HepG2 (cell line): ENCODE data around the gene C19orf47. TPM values are rescaled to one million over a fixed set of nuclear protein-coding genes. Genes with fewer than 3 reads are reported as not detected.

Source experiments
- ASH2L ChIP-seq: fragments of 300-600, 200-600 bp; sonication (generic); IDR thresholded peaks from 2 replicates; pipeline ENCODE4 v1.7.0; 2017; ENCODE audit warnings: low read depth, mild to moderate bottlenecking, moderate library complexity, mixed read lengths, low read length; ENCODE audit not compliant: insufficient read length
- CEBPZ ChIP-seq: IDR thresholded peaks from 2 replicates; pipeline ENCODE4 v1.6.1; 2012; ENCODE audit warnings: low read length, improper control_type of control experiment
- CHD4 ChIP-seq: fragments of 200-600 bp; sonication (generic); IDR thresholded peaks from 2 replicates; pipeline ENCODE4 v1.7.0; 2017; ENCODE audit warnings: mild to moderate bottlenecking, low read length, borderline replicate concordance
- DRAP1 ChIP-seq: IDR thresholded peaks from 2 replicates; pipeline ENCODE4 v1.6.1; 2016; ENCODE audit warnings: missing genetic modification reagents, missing compliant biosample characterization
- KDM1A ChIP-seq: IDR thresholded peaks from 2 replicates; pipeline ENCODE4 v1.6.1; 2016; ENCODE audit warnings: missing compliant biosample characterization
- MYPOP ChIP-seq: sonication (generic); formaldehyde crosslinking; IDR thresholded peaks from 2 replicates; pipeline ENCODE4 v1.8.1; 2023; ENCODE audit warnings: mild to moderate bottlenecking, moderate library complexity, missing genetic modification reagents
- NFE2L1 ChIP-seq: sonication (generic); formaldehyde crosslinking; IDR thresholded peaks from 2 replicates; pipeline ENCODE4 v1.4.0; 2020; ENCODE audit warnings: missing genetic modification reagents, mild to moderate bottlenecking, borderline replicate concordance
- NR1H2 ChIP-seq: sonication (generic); formaldehyde crosslinking; IDR thresholded peaks from 2 replicates; pipeline ENCODE4 v1.8.1; 2022; ENCODE audit warnings: low read depth, missing genetic modification reagents, borderline replicate concordance
- POLR2AphosphoS5 ChIP-seq: IDR thresholded peaks from 2 replicates; pipeline ENCODE4 v1.6.1; 2012; ENCODE audit warnings: low read depth, low read length
- RBM22 ChIP-seq: fragments of 200-400 bp; formaldehyde crosslinking; optimal IDR thresholded peaks from 2 replicates; pipeline ENCODE3; 2017; ENCODE audit warnings: mild to moderate bottlenecking, low read length, moderate library complexity
- RBM39 ChIP-seq: fragments of 200-400 bp; formaldehyde crosslinking; IDR thresholded peaks from one replicate; pipeline ENCODE4 v1.6.1; 2018; ENCODE audit warnings: antibody characterized with exemption, mild to moderate bottlenecking, low read depth, low read length; ENCODE audit not compliant: poor library complexity, severe bottlenecking
- TAF1 ChIP-seq: sonication (generic); formaldehyde crosslinking; IDR thresholded peaks from 2 replicates; pipeline ENCODE4 v1.4.0; 2020; ENCODE audit warnings: missing genetic modification reagents
- TBX2 ChIP-seq: sonication (generic); formaldehyde crosslinking; IDR thresholded peaks from 2 replicates; pipeline ENCODE4 v1.5.0; 2020; ENCODE audit warnings: missing genetic modification reagents, mild to moderate bottlenecking, borderline replicate concordance
- TFDP1 ChIP-seq: IDR thresholded peaks from 2 replicates; pipeline ENCODE4 v1.6.1; 2016; ENCODE audit warnings: missing compliant biosample characterization, missing genetic modification reagents, borderline replicate concordance
- ZFX ChIP-seq: sonication (generic); formaldehyde crosslinking; IDR thresholded peaks from 2 replicates; pipeline ENCODE4 v1.4.0; 2020; ENCODE audit warnings: mild to moderate bottlenecking, low read depth, missing genetic modification reagents, moderate library complexity
- ZNF263 ChIP-seq: sonication (generic); formaldehyde crosslinking; IDR thresholded peaks from 2 replicates; pipeline ENCODE4 v1.4.0; 2020; ENCODE audit warnings: missing genetic modification reagents
- ZNF652 ChIP-seq: IDR thresholded peaks from 2 replicates; pipeline ENCODE4 v1.6.1; 2016; ENCODE audit warnings: low read depth, borderline replicate concordance
- ZNF660 ChIP-seq: sonication (generic); formaldehyde crosslinking; IDR thresholded peaks from 2 replicates; pipeline ENCODE4 v1.5.1; 2020; ENCODE audit warnings: mild to moderate bottlenecking, low read depth, missing genetic modification reagents, borderline replicate concordance
- ZNF7 ChIP-seq: IDR thresholded peaks from 2 replicates; pipeline ENCODE4 v1.6.1; 2016; ENCODE audit warnings: missing biosample characterization, missing genetic modification reagents
- ZNF879 ChIP-seq: sonication (generic); formaldehyde crosslinking; IDR thresholded peaks from 2 replicates; pipeline ENCODE4 v1.8.1; 2023; ENCODE audit warnings: missing genetic modification reagents
- polyA plus RNA-seq, 8 experiments: library from polyadenylated mRNA; depleted of rRNA in 3 of 8; stranded (reverse) in 7 of 8; unstranded in 1 of 8; fragments of >200 nt; fragmentation: Illumina TruSeq in 4 of 8; extraction: Trizol in 4 of 8; gene quantifications; 2 replicates each; pipeline versions ENCODE4 v1.2.1 to v1.2.3, GENCODE V29; 2011 to 2016; ENCODE audit warnings: low read depth in 4 of 8, missing spikeins in 1 of 8, mixed read lengths in 1 of 8; ENCODE audit not compliant: insufficient read depth in 1 of 8
- total RNA-seq, 5 experiments: library from RNA; depleted of rRNA; stranded (reverse); fragments of >200 nt; fragmentation: Illumina TruSeq; extraction: Trizol; gene quantifications; 2 replicates each; pipeline ENCODE4 v1.2.3, GENCODE V29; 2016; ENCODE audit warnings: low read depth in 1 of 5
- TF ChIP-seq, protein P1 (sequence below): sonication (generic); formaldehyde crosslinking; IDR thresholded peaks from 2 replicates; pipeline ENCODE4 v1.4.0; 2020; ENCODE audit warnings: mild to moderate bottlenecking, low read depth, missing genetic modification reagents

C19orf47 gene
- total and polyA plus RNA-seq, 2 of the 13 experiments (the other 11 are each of a cell fraction or from before 2014, with no cell fraction given) = 8.1 to 10.6 TPM

DNA sequence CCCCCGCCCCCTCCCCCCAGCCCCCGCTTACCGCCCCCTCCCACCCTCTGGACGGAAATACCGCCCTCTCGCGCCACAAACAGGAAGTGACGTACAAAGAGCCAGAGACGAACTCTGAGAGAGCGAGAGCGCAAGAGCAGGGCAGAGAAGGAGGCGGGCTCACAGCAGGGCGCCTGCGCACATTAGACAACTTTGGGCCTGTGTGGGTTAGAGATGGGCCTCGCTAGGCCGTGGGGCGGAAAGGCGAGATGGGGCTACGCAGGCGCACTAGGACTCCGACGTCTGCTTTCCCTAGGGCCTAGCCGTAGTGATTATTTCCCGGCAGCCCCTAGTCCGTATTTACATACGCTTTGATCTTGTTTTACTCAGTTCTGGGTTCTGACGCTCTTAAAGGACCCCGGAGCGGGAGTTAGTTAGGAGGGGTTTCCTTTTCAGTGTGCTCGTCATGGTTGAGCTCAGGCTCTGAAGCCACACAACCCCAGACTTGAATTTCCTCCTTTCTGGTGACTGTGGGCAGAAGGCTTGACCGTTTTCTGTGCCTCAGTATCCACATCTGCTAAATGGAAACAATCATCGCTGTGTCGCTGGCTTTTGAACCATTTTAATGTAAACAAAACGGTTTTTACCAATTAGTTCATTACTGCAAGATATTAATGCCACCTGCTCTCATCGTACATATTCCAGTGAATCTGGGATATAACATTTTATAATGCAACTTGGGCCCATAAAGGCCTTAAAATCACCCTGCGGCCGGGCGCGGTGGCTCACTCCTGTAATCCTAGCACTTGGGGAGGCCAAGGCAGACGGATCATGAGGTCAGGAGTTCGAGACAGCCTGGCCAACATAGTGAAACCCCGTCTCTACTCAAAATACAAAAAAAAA, 62.6 kb downstream of the C19orf47 start (continued):
- TF ChIP-seq CEBPZ (no peak), CHD4 (peak; percentile 98), ZNF7 (CRISPR knock-in tag) (no peak), NR1H2 (CRISPR knock-in tag) (no peak), TFDP1 (CRISPR knock-in tag) (no peak), DRAP1 (peak; percentile 54), TBX2 (CRISPR knock-in tag) (peak; percentile 22; the same call in 1 of the 2 replicates), ASH2L (peak; percentile 65), RBM39 (no peak), POLR2AphosphoS5 (peak; percentile 82), TAF1 (CRISPR knock-in tag) (peak; percentile 52; the same call in 1 of the 2 replicates), ZNF660 (CRISPR knock-in tag) (no peak), ZNF652 (CRISPR knock-in tag) (no peak), KDM1A (CRISPR knock-in tag) (peak; percentile 94), ZFX (peak; percentile 97), MYPOP (CRISPR knock-in tag) (peak; percentile 67; the same call in 1 of the 2 replicates), ZNF263 (no peak), ZNF879 (CRISPR knock-in tag) (no peak), RBM22 (no peak), NFE2L1 (no peak)
- TF ChIP-seq, protein P1, sequence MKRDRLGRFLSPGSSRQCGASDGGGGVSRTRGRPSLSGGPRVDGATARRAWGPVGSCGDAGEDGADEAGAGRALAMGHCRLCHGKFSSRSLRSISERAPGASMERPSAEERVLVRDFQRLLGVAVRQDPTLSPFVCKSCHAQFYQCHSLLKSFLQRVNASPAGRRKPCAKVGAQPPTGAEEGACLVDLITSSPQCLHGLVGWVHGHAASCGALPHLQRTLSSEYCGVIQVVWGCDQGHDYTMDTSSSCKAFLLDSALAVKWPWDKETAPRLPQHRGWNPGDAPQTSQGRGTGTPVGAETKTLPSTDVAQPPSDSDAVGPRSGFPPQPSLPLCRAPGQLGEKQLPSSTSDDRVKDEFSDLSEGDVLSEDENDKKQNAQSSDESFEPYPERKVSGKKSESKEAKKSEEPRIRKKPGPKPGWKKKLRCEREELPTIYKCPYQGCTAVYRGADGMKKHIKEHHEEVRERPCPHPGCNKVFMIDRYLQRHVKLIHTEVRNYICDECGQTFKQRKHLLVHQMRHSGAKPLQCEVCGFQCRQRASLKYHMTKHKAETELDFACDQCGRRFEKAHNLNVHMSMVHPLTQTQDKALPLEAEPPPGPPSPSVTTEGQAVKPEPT = 0 out of 2 replicates have a peak, but pooled peaks have one; percentile 24
